ENCODE measurements around the gene GIPR.

Gene GIPR

DNA sequence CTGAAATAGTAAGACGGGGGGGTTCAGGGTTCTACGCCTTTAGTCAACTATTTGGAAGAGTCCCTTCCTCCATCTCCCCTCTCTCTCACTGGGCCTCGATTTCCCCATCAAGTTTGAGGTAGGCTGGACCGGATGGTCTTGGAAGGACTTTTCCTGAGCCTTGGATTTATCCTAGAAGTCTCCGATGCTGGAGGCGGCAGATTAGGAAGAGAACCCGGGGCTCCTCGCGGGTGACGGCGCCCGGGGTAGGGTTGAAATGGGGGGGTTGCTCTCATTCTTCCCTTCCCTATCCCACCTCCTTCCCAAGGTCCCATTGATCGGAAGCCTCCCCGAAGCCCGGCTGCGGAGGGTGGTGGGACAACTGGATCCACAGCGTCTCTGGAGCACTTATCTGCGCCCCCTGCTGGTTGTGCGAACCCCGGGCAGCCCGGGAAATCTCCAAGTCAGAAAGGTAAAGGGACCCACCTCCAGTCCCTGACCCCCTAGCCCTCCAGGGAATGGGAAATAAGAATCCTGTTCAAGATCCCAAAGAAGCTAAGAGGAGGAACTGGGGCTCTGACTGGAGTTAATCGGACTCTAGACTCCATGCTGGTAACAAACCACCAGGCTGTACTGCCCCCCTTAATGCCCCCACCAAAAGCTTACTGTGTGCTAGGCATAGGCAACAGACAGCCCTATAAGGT is 25.2 kb downstream of the GIPR start (continued):
- TF ChIP-seq, protein P1, sequence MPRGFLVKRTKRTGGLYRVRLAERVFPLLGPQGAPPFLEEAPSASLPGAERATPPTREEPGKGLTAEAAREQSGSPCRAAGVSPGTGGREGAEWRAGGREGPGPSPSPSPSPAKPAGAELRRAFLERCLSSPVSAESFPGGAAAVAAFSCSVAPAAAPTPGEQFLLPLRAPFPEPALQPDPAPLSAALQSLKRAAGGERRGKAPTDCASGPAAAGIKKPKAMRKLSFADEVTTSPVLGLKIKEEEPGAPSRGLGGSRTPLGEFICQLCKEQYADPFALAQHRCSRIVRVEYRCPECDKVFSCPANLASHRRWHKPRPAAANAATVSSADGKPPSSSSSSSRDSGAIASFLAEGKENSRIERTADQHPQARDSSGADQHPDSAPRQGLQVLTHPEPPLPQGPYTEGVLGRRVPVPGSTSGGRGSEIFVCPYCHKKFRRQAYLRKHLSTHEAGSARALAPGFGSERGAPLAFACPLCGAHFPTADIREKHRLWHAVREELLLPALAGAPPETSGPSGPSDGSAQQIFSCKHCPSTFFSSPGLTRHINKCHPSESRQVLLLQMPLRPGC (tag by site-specific recombination; IDR thresholded peaks at IDR 0.05): no peak
- TF ChIP-seq WT1 (tag by site-specific recombination; IDR thresholded peaks at IDR 0.05) (no peak; the same call in 1 of the 2 replicates), ZIC2 (tag by site-specific recombination; IDR thresholded peaks at IDR 0.05) (no peak), ZNF2 (tag by site-specific recombination; IDR thresholded peaks at IDR 0.05) (no peak), ZBTB20 (tag by site-specific recombination; IDR thresholded peaks at IDR 0.05) (no peak), ZNF501 (tag by site-specific recombination; IDR thresholded peaks at IDR 0.05) (no peak), ZNF530 (tag by site-specific recombination; IDR thresholded peaks at IDR 0.05; ENCODE audit: low read depth) (no peak), SCRT2 (tag by site-specific recombination; IDR thresholded peaks at IDR 0.05) (no peak), ZNF341 (tag by site-specific recombination; IDR thresholded peaks at IDR 0.05; ENCODE audit: low read depth) (peak; percentile 91), ZBTB48 (tag by site-specific recombination; IDR thresholded peaks at IDR 0.05) (peak; percentile 76), ZBTB17 (tag by site-specific recombination; IDR thresholded peaks at IDR 0.05) (no peak), ZFP69B (tag by site-specific recombination; IDR thresholded peaks at IDR 0.05) (peak; percentile 63; the same call in 1 of the 2 replicates), SP2 (tag by site-specific recombination; IDR thresholded peaks at IDR 0.05) (no peak)
- TF ChIP-seq, protein P2, sequence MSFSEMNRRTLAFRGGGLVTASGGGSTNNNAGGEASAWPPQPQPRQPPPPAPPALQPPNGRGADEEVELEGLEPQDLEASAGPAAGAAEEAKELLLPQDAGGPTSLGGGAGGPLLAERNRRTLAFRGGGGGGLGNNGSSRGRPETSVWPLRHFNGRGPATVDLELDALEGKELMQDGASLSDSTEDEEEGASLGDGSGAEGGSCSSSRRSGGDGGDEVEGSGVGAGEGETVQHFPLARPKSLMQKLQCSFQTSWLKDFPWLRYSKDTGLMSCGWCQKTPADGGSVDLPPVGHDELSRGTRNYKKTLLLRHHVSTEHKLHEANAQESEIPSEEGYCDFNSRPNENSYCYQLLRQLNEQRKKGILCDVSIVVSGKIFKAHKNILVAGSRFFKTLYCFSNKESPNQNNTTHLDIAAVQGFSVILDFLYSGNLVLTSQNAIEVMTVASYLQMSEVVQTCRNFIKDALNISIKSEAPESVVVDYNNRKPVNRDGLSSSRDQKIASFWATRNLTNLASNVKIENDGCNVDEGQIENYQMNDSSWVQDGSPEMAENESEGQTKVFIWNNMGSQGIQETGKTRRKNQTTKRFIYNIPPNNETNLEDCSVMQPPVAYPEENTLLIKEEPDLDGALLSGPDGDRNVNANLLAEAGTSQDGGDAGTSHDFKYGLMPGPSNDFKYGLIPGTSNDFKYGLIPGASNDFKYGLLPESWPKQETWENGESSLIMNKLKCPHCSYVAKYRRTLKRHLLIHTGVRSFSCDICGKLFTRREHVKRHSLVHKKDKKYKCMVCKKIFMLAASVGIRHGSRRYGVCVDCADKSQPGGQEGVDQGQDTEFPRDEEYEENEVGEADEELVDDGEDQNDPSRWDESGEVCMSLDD (tag by site-specific recombination; IDR thresholded peaks at IDR 0.05): no peak
- TF ChIP-seq, protein P3, sequence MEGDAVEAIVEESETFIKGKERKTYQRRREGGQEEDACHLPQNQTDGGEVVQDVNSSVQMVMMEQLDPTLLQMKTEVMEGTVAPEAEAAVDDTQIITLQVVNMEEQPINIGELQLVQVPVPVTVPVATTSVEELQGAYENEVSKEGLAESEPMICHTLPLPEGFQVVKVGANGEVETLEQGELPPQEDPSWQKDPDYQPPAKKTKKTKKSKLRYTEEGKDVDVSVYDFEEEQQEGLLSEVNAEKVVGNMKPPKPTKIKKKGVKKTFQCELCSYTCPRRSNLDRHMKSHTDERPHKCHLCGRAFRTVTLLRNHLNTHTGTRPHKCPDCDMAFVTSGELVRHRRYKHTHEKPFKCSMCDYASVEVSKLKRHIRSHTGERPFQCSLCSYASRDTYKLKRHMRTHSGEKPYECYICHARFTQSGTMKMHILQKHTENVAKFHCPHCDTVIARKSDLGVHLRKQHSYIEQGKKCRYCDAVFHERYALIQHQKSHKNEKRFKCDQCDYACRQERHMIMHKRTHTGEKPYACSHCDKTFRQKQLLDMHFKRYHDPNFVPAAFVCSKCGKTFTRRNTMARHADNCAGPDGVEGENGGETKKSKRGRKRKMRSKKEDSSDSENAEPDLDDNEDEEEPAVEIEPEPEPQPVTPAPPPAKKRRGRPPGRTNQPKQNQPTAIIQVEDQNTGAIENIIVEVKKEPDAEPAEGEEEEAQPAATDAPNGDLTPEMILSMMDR (tag by site-specific recombination; IDR thresholded peaks at IDR 0.05): peak; percentile 80
- TF ChIP-seq, protein P4, sequence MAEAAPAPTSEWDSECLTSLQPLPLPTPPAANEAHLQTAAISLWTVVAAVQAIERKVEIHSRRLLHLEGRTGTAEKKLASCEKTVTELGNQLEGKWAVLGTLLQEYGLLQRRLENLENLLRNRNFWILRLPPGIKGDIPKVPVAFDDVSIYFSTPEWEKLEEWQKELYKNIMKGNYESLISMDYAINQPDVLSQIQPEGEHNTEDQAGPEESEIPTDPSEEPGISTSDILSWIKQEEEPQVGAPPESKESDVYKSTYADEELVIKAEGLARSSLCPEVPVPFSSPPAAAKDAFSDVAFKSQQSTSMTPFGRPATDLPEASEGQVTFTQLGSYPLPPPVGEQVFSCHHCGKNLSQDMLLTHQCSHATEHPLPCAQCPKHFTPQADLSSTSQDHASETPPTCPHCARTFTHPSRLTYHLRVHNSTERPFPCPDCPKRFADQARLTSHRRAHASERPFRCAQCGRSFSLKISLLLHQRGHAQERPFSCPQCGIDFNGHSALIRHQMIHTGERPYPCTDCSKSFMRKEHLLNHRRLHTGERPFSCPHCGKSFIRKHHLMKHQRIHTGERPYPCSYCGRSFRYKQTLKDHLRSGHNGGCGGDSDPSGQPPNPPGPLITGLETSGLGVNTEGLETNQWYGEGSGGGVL (tag by site-specific recombination; IDR thresholded peaks at IDR 0.05): peak; percentile 67
- TF ChIP-seq, protein P5, sequence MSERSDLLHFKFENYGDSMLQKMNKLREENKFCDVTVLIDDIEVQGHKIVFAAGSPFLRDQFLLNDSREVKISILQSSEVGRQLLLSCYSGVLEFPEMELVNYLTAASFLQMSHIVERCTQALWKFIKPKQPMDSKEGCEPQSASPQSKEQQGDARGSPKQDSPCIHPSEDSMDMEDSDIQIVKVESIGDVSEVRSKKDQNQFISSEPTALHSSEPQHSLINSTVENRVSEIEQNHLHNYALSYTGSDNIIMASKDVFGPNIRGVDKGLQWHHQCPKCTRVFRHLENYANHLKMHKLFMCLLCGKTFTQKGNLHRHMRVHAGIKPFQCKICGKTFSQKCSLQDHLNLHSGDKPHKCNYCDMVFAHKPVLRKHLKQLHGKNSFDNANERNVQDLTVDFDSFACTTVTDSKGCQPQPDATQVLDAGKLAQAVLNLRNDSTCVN (tag by site-specific recombination; optimal IDR thresholded peaks at IDR 0.05): no peak
- TF ChIP-seq, protein P6, sequence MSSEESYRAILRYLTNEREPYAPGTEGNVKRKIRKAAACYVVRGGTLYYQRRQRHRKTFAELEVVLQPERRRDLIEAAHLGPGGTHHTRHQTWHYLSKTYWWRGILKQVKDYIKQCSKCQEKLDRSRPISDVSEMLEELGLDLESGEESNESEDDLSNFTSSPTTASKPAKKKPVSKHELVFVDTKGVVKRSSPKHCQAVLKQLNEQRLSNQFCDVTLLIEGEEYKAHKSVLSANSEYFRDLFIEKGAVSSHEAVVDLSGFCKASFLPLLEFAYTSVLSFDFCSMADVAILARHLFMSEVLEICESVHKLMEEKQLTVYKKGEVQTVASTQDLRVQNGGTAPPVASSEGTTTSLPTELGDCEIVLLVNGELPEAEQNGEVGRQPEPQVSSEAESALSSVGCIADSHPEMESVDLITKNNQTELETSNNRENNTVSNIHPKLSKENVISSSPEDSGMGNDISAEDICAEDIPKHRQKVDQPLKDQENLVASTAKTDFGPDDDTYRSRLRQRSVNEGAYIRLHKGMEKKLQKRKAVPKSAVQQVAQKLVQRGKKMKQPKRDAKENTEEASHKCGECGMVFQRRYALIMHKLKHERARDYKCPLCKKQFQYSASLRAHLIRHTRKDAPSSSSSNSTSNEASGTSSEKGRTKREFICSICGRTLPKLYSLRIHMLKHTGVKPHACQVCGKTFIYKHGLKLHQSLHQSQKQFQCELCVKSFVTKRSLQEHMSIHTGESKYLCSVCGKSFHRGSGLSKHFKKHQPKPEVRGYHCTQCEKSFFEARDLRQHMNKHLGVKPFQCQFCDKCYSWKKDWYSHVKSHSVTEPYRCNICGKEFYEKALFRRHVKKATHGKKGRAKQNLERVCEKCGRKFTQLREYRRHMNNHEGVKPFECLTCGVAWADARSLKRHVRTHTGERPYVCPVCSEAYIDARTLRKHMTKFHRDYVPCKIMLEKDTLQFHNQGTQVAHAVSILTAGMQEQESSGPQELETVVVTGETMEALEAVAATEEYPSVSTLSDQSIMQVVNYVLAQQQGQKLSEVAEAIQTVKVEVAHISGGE (tag by site-specific recombination; conservative IDR thresholded peaks at IDR 0.05; ENCODE audit: low read depth): 0 out of 2 replicates have a peak, but pooled peaks have one; percentile 35
- TF ChIP-seq, protein P7, sequence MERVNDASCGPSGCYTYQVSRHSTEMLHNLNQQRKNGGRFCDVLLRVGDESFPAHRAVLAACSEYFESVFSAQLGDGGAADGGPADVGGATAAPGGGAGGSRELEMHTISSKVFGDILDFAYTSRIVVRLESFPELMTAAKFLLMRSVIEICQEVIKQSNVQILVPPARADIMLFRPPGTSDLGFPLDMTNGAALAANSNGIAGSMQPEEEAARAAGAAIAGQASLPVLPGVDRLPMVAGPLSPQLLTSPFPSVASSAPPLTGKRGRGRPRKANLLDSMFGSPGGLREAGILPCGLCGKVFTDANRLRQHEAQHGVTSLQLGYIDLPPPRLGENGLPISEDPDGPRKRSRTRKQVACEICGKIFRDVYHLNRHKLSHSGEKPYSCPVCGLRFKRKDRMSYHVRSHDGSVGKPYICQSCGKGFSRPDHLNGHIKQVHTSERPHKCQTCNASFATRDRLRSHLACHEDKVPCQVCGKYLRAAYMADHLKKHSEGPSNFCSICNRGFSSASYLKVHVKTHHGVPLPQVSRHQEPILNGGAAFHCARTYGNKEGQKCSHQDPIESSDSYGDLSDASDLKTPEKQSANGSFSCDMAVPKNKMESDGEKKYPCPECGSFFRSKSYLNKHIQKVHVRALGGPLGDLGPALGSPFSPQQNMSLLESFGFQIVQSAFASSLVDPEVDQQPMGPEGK (tag by site-specific recombination; IDR thresholded peaks at IDR 0.05): peak; percentile 29; the same call in 1 of the 2 replicates
